CD4-positive, alpha-beta T cell treated with Interleukin-17A for 4 hours (primary cell): ENCODE data around the gene CCDC198.

Experiments used
- DNase-seq: peaks from one replicate; pipeline ENCODE4 v3.0.0-alpha.2; 2020; ENCODE audit warnings: mixed read lengths

Gene CCDC198, protein sequence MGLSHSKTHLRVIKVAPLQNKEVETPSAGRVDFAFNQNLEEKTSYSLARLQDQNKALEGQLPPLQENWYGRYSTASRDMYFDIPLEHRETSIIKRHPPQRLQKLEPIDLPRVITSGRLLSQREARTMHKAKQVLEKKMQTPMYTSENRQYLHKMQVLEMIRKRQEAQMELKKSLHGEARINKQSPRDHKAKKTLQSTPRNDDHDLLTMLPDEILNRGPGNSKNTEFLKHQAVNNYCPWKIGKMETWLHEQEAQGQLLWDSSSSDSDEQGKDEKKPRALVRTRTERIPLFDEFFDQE

DNA sequence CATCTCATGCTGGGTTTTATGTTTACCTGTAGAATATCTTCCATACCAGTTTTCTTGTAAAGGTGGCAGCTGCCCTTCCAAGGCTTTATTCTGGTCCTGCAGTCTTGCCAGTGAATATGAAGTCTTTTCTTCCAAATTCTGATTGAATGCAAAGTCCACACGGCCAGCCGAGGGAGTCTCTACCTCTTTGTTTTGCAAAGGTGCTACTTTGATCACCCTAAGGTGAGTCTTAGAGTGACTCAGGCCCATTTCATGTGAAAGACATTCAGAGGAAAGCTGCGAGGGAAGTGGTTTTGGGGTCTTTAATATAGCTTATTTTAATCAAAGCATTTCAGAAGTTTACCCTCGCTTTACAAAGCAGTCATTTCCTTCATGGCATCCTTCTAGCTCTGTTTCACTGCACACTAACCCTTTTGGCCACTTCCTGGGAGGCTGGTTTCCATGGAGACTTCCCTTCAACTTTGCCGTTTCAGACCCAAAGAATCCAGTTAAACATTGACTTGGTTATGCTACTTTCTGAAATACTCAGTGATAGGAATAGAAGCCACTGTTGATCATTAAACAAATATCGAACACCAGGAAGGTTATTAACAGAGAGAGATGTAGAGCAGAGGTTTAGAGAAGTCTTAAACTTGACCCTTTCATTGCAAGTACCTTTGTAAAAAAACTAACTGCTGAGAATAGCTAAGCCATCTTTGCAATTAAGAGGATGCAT lies at the start of gene CCDC198:
Gene CCDC198 (minus strand): TSS at position 391 of the 715 bp plus-strand sequence. CDS start 142 bp downstream, at position 249.
- no peak for DNase-seq

DNA sequence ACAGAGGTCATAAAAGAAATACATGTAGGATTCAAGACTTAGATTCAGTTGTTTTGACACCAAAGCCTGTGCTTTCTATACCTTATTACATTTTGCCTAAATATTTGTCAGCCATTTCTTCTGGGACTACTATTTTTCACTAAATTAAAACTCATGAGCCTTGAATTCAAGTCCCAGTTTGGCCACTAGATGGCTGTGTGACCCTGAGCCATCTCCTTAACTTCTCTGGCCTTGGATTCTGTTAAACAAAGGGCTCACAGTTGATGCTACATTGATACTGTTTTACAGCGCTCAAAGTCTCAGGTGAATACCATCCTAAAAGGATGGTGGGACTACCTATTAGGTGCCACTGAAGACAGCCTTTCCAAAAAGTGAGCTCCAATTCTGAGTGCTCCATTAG lies 39.6 kb upstream of the CCDC198 start:
- no peak for DNase-seq

DNA sequence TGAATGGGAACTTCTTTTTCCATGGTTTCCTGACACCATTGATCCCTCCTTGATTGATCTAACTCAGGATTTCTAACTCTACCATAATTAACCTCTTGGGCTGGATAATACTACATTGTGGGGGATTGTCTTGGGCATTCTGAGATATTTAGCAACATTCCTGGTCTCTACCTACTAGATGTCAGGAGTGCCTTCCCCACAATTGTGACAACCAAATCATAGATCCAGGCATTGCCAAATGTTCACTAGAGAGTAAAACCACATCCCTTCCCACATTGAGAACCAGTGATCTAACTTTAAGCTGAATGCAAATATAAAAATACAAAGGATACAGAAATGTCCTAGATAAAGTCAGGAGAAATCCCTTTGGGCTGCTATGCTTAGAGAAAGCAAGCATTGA lies 36.9 kb upstream of the CCDC198 start:
- no peak for DNase-seq

DNA sequence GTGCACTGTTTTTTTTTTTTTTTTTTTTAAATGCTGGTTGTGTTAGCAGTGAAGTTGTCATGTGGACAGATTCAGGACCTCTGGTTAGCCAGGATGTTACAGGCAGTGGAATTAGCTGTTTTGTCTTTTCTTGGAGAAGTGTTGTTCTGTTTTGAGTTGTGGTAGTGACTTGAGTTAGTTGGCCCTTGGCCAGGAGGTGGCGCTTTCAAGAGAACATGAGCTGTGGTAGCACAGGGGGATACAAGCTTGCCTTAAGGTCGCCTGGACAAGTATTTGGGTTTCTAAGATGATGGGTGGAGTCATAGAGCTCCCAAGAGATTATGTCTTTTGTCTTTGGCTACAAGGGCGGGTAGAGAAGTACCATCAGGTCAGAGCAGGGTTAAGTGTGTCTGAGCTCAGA lies 33.3 kb upstream of the CCDC198 start:
- DNase-seq, result no peak

DNA sequence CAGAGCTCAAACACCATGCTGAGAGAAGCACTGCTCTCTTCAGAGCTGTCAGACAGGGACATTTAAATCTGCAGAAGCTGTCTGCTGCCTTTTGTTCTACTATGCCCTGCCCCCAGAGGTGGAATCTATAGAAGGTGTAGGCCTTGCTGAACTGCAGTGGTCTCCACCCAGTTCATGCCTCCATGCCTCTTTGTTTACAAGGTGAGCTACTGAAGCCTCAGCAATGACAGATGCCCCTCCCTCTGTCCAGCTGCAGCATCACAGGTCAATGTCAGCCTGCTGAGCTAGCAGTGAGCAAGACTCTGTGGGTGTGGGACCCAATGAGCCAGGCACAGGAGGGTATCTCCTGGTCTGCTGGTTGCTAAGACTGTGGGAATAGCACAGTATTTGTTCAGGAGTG lies 25.4 kb upstream of the CCDC198 start:
- no peak for DNase-seq

DNA sequence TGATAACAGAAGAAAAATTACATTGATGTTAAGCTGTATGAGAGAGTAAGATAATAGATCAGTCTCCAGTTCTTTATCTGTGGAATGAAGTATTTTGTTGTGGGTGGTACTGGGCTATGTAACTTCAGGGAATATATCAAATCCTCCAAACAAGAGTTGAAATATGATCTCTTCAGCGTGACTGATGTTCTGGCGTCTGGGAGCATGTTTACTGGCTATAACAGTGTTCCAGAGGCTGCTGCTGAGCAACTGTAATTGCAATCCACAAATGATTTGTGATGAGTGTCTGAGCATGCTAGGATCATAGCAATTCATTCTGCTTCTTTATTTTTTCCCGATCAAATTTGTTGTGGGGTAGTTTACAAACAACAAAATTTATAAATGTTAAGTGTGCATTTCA lies 18.6 kb upstream of the CCDC198 start:
- DNase-seq, result no peak

DNA sequence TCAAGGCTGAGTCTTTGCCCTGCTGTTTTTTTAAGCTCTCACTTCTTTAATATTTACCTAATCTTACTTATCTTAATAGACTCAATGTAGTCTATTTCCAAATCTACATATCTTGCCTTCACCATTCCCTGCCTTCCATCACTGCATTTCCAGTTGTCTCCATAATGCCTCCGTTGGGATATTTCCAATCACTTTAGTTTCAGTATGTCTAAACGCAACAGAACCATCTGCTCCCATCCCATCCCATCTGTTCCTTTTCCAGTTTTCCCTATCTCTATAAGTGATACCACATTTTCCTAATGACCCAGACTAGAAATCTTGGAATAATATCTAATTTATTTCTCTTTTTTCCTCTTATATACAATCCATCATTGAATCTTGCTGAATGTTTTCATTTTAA lies 15.1 kb upstream of the CCDC198 start:
- DNase-seq, result no peak

DNA sequence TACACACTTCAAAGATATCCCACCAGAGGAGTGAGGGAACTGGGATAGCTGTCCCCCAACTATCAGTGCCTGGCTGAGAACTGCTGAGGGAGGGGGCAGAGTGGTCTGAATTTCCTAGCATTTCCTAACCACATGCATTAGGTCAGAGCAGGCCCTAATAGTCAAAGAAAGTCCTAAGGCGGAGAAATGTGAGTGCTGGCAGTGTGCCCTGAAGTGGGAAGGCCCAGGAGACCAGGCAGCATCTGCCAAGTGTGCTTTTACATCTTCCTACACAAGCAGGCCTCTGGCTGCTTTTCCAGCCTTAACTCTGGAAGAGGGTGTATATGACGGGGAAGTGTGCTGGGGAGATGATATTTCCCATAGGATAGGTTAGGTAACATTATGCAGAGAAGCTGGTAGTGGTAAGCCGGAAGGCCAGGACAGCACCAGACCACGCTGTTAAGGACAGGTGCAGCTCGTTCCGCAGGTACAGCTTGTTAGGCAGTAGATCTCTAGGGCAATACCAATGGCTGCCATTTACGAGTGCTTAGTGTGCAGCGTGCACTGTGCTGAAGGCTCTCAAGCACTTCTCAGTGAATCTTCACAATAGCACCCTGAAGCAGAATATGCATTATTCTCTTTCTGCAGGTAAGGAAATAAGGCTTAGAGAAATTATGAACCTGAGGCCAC lies 9.1 kb upstream of the CCDC198 start:
- DNase-seq, result no peak

DNA sequence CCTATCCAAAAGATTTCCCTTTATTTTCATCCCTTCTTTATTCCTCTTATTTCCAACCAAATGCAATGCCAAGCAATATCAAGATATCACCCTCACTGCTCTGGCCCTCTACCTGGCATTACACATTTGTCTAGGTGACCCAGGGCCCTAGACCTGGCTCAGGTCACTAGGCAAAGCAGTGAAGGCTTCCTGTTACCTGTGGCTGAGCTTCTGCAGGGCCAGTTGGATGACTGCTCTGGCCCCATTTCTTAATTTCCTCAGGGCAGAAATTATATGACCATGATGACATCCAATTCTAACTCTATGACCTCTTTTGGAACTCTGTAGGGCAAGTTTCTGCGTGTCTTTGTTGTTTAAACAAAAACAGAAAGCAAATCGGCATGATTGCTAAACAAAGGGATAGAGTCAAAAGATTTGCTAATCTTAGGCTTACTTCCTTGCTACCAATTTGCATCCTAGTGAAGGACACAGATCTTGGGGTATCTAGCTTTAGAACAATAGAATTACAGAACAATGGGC lies 7.4 kb upstream of the CCDC198 start:
- DNase-seq, result no peak

DNA sequence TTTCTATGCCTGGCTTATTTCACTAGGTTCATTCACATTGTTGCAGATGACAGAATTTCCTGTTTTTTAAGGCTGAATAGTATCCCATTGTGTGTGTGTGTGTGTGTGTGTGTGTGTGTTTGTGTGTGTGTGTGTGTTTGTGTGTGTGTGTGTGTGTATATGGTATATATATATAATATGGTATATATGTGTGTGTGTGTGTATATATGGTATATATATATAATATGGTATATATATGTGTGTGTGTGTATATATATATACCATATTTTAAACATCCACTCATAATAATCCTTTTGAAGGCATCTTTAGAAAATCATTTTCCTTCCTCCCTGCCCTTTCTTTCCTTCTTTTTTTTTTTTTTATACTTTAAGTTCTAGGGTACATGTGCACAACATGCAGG lies 5.0 kb upstream of the CCDC198 start:
- no peak for DNase-seq

DNA sequence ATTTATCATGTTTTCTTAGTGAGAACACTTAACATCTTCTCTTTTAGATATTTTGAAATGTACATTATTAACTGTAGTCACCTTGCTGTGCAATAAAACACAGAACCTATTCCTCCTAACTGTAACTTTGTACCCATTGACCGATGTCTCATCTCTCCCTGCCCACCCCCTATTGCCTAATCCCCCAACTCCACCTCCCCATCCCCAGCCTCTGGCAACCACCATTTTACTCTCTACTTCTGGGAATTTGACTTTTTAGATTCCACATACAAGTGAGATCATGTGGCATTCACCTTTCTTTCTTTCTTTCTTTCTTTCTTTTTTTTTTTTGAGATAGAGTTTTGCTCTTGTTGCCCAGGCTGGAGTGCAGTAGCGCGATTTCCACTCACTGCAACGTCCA lies 4.4 kb upstream of the CCDC198 start:
- DNase-seq, result no peak

DNA sequence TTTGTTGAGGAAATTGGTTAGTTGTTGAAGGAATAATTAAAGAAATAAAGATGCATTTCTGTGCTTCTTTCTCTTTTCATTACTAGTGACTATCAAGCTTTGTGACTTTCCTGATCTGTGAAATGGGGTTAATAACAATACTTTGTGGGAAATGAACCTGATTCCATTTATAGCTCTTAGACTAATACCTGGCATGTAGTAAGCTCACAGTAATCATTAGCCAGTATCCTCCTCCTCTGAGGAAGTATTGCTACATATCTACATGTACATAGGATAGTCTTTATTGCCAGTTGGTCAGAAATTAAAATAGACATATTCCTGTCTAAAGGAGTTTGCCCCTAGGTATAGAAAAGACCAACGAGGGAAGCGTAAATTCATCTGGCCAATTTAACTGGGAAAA lies 1.8 kb upstream of the CCDC198 start:
- DNase-seq, result no peak

DNA sequence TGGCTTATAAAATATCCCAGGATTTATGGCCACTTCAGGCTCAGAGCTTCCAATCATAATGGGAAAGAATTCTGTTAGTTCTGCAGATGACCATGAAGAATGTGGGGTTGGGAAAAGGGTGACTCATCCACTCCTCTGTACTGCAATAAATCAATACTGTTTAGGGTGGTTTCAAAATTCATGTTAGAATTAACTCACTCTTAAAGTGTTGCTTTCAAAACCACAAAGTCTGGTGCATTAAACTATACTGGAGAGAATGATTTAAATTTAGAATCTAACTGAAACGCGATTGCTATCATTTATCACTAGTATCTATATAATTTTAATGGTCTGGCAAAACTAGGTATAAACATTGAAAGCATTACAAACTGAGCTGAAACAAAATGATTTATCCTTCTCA lies 798 bp downstream of the CCDC198 start:
- no peak for DNase-seq

DNA sequence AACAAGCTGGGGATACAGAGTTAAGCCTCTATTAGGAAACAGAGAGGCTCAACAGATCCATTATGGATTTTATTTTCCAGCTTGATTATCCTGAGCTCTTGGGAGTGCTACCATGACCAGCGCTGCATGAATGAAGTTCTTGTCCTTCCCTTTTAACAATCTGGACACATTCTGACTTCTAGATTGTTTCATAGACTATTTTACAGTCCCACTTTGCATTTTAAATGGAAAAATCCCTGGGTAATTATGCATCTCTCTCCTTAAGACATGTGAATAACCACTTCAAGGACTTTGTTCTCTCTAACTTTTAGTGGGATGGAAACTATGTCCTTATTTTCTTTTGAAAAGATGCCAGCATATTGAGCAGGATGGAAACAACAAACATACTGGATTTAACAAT lies 2.0 kb downstream of the CCDC198 start:
- no peak for DNase-seq

DNA sequence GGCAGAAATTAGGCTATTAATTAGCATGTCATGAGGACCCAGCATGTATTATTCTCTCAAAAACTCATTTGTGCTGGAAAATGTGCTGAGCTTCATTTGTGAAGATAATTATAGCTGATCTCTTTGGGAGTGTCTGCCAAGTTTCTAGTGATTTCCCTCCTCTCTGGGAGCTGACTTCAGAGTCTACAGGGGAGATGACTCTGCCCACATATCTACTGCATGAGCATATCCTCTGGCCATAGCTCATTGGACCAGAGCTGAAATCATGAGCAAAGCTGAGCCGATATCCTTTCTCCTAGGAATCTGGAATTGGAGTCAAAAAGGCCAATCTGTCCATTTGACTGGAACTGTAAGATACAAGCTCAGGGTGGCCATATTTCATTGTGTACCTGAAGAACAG lies 5.9 kb downstream of the CCDC198 start:
- DNase-seq, result no peak

DNA sequence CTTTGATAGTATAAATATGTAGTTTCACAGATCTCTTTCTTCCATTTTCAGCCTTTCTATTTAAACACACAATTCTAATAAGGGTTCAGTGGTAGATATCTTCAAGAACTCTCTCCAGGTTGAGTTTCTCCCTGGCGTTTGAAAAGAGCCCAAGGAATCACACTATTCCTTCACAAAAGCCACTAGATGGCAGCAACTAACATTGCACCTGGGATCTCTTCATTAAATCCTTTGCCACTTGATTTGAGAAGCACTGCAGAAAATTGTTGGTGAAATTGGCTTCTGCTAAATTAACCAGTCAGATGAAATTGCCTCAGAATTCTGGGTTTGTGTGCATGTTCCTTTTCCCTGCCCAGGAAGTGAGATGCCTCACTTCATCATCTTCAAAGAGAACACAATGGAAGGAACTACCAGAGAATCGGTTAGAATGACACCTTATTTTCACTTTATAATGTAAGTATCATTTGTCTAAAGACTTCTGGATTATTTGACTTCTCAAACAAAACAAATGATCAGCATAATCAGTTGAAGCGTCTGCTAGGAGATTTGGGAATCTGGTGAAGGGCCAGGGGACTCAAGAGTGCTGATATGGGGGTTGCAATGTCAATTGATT lies 6.8 kb downstream of the CCDC198 start:
- DNase-seq, result no peak

DNA sequence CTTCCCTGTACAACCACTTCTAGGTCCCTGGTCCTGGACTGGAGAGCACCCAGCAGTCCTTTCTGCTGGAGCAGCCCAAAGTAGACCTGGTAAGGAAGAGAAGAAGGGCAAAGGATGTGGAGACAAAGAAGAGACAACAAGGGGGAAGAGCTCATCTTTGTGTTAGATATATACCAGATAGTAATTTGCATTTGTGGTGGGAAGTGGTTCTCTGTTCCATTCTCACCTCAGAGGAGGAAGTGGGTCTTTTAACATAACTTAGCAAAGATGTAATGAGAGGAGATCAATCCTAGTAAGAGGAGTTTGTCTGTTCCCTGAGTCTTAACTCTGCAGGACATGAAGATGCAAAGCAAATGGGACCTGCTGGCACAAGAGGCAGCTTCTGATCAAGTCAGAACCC lies 8.0 kb downstream of the CCDC198 start:
- DNase-seq, result no peak

DNA sequence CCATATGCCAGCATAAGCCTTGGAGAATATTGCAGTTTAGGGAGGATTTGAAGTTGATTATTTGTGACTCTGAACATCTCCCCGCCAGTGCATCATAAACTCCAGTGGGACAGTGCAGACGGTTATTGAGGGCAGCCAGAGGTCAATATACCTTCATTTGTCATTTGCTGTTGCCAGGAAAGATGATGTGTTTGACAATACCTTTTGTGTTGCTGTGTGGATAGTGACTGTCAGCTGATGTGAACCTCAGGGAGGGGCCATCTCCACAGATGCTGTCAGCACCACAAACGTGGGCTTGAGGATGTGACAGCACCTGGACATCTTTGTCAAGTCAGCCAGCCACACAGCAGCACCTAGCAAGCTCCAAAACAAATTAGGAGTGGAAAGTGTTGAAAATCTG lies 11.5 kb downstream of the CCDC198 start:
- DNase-seq, result no peak

DNA sequence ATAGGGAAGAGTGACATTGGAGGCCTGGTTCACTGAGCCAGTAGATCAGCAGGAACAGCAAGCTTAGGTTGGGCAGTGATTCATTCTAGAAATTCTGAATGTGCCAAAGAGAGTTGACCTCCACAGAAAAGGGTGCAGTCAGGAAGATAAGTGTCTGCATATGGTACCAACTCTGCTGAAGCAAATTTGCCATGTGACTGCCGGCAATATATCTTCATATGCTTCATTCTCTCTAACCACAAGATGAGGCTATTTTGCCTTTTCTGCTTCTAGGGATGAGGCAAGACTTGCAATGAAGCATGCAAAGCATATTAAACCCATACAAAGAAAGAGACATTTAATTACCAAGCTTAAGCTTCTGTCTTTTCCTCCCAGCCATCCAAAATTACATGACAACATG lies 13.6 kb downstream of the CCDC198 start:
- no peak for DNase-seq

DNA sequence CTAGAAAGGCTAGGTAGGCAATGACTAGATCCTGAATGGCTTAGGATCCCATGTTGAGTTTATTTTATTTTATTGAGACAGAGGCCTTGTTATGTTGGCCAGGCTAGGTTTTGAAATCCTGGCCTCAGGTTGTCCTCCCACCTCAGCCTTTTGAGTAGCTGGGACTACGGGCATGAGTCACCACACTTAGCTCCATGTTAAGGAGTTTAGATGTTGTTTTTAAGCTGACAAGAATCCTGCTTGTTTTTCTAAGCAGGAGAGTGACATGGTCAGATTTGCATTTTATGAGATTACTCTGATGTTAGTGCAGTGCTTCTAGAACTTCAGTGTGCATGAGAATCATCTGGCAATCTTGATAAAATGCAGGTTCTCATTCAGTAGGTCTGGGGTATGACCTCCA lies 14.5 kb downstream of the CCDC198 start:
- no peak for DNase-seq

DNA sequence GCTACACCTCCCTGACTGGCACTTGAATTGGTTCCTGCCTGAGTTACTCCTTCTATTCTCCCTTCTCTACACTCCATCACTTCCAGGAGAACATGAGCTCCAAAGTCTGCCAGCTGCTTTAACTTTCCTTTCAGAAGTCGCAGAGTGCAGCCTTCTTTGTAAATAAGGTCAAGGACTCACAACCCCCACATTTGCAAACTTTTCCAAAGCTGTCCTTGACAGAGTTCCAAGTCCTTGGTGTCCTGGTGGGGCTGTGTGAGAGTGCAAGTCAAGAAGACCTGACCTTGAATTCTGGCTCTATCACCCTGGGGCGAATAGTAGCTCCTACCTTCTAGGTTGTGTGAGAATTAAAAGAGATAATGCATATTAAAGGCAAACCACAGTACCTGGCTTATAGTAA lies 15.6 kb downstream of the CCDC198 start:
- DNase-seq, result no peak

DNA sequence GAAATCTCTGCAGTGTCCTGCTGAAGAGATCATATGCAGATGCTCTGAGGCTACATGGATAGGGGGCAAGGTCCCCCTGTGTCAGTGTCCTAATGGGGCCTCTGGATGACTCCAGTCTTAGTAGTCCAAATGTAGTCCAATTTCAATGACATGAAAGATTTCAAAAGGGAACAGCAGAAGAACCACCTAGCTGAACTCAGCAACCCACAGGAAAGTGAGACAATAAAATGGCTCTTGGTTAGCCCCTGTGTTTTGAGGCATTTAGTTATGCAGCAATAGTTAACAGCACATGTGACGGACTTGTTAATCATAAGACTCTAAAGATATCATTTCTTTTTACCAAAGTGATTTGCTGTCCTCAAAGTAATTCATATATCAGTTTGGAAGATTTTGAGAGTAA lies 22.7 kb downstream of the CCDC198 start:
- DNase-seq, result no peak

DNA sequence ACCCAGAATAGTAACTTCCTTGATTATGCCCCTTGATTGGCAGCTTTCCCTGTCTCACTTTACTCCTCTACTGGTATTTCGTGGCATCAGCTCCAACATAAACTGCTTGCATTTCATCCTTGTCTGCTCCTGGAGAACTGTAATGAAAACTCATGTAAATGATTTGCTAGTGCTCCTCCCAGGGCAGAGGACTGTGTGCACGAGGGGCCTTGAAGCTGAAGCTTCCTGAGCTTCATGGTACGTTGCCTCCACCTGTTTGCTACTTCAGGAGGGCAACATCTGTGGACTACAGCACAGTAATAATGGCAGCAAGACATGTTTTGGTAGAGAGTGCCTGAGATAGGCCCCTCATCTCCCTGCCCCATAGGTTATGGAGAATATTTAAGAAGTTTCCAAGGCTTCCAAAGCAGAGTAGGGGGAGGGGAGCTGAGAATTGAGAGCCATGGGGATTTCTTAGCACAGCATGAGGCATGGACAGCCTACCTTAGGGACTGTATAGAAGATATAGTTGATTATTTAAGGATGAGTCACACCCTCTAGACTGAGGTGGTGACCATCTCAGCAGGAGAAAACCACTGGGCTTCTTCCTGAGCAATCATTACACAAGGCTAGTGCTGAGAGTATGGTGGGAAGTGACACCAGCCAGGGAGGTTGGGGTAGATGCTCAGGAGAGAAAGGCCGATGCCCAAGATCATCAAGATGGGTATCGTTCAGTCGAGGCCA lies 29.5 kb downstream of the CCDC198 start:
- DNase-seq, result no peak
